T-cell (primary cell): Measurements from ENCODE around the gene AFF1. TPM values are rescaled to one million over a fixed set of nuclear protein-coding genes. Genes with fewer than 3 reads are reported as not detected.

ENCODE experiments used
- ATAC-seq, 4 experiments: fragments of 200-7000 bp in 3 of 4; fragments of 150-1000 bp in 1 of 4; cut with Tn5 transposase; replicated peaks in 1 of 4; 1 replicate in 3 of 4; 2 replicates in 1 of 4; pipeline ENCODE4 v1.10.0; 2021; ENCODE audit warnings: moderate library complexity in 3 of 4, mild to moderate bottlenecking in 2 of 4, moderate number of reproducible peaks in 1 of 4
- CTCF ChIA-PET, 2 donors: fragments of 300-600 bp; sonication (Branson Sonifier 250); formaldehyde crosslinking; loops; one replicate each; lab custom pipeline; 2022; ENCODE audit warnings: antibody characterized with exemption in 2 of 2; lab: Charles Lee
- POLR2A ChIA-PET, 2 donors: fragments of 300-600 bp; sonication (Branson Sonifier 250); formaldehyde crosslinking; loops; one replicate each; lab custom pipeline; 2022; ENCODE audit warnings: antibody characterized with exemption in 2 of 2; lab: Charles Lee
- DNase-seq, 35 experiments: peaks; one replicate each; pipeline versions ENCODE4 v3.0.0 to v3.0.0-alpha.2; 2013 to 2023
- H3K27ac ChIP-seq: one replicate; pipeline ENCODE4 v1.5.1; 2013; ENCODE audit warnings: low read length
- H3K27me3 ChIP-seq, 2 experiments: replicated peaks in 1 of 2; 1 replicate in 1 of 2; 2 replicates in 1 of 2; pipeline versions ENCODE4 v1.6.1 to v1.7.0; 2013; ENCODE audit warnings: low read length in 1 of 2, mixed read lengths in 1 of 2; ENCODE audit not compliant: control insufficient read depth in 2 of 2, insufficient read depth in 2 of 2; ENCODE audit errors: extremely low read depth in 1 of 2
- H3K36me3 ChIP-seq, 2 donors: 1 replicate in 1 of 2; 2 replicates in 1 of 2; pipeline versions ENCODE4 v1.6.1 to v1.7.0; 2013; ENCODE audit warnings: low read length in 1 of 2; ENCODE audit not compliant: control insufficient read depth in 2 of 2, insufficient read depth in 1 of 2; ENCODE audit errors: extremely low read depth in 1 of 2
- H3K4me1 ChIP-seq, 2 experiments: 1 replicate in 1 of 2; 2 replicates in 1 of 2; pipeline versions ENCODE4 v1.6.1 to v1.7.0; 2013; ENCODE audit warnings: low read length in 2 of 2, mixed read lengths in 1 of 2; ENCODE audit not compliant: insufficient read depth in 2 of 2, control insufficient read depth in 1 of 2; ENCODE audit errors: extremely low read depth in 1 of 2
- H3K4me3 ChIP-seq, 2 donors: 1 replicate in 1 of 2; 2 replicates in 1 of 2; pipeline versions ENCODE4 v1.5.1 to v1.7.0; 2013; ENCODE audit warnings: mild to moderate bottlenecking in 2 of 2, low read length in 1 of 2, moderate library complexity in 1 of 2; ENCODE audit not compliant: control insufficient read depth in 1 of 2; ENCODE audit errors: extremely low read depth in 1 of 2
- H3K9me3 ChIP-seq: 2 replicates; pipeline ENCODE4 v1.7.0; 2013
- H3K27ac Mint-ChIP-seq, 2 donors: one replicate each; pipeline ENCODE4 v1.8.0; 2020 to 2021; ENCODE audit warnings: mild to moderate bottlenecking in 2 of 2, mixed read lengths in 2 of 2
- H3K27me3 Mint-ChIP-seq, 2 donors: one replicate each; pipeline ENCODE4 v1.8.0; 2021 to 2022; ENCODE audit warnings: mixed read lengths in 2 of 2
- H3K36me3 Mint-ChIP-seq: one replicate; pipeline ENCODE4 v1.8.0; 2021; ENCODE audit warnings: mixed read lengths
- H3K4me1 Mint-ChIP-seq, 3 donors: one replicate each; pipeline ENCODE4 v1.8.0; 2020 to 2022; ENCODE audit warnings: mixed read lengths in 3 of 3, mild to moderate bottlenecking in 1 of 3
- H3K4me3 Mint-ChIP-seq, 3 donors: one replicate each; pipeline ENCODE4 v1.8.0; 2020 to 2022; ENCODE audit warnings: mild to moderate bottlenecking in 3 of 3, mixed read lengths in 3 of 3, moderate library complexity in 3 of 3
- H3K9me3 Mint-ChIP-seq, 3 donors: one replicate each; pipeline ENCODE4 v1.8.0; 2020 to 2022; ENCODE audit warnings: mixed read lengths in 3 of 3
- WGBS: methylation state at CpG from one replicate; pipeline ENCODE4 v1.1.5; 2013; ENCODE audit warnings: missing lambda C conversion rate; ENCODE audit not compliant: insufficient coverage; 5-methylcytosine and 5-hydroxymethylcytosine counted together
- total RNA-seq, 35 experiments: library from RNA in 6 of 35; stranded (reverse) in 6 of 35; fragments of 120-200 nt in 1 of 35; gene quantifications; one replicate each; pipeline versions ENCODE4 v1.2.1 to v1.2.4 and lab custom pipeline; 2013 to 2026

AFF1 gene
- total RNA-seq, 5 donors from 2014 or later (not counting 1 experiment from before 2014, with no cell fraction given): 65.3 to 112 (median 93.4) TPM

GRCh38 chr4:87103691-87104187 is 168.9 kb downstream of the AFF1 start:
- H3K4me3 ChIP-seq: no peak overlapping the region
- no peaks in the 10 kb centered on the region for H3K27me3 Mint-ChIP-seq
- H3K4me1 ChIP-seq: peaks cover 7 to 15% of the 10 kb centered on the region in 2 experiments
- ChIA-PET CTCF (interaction anchor here (0.8 to 2.3 kb wide), 4 partner anchors 10 to 181 kb away, joined by 3 to 11 read pairs (median 4); partner anchors contain the start of gene AFF1 (in 1 of the 2)), POLR2A (interaction anchor here in 1 of 2 donors (0.6 to 1.7 kb wide), 2 partner anchors 168 to 169 kb away, joined by 3 to 4 read pairs; partner anchors contain the start of gene AFF1)
- peak overlapping the region; percentile 56 to 66 (median 61) for H3K4me3 Mint-ChIP-seq
- DNase-seq: peak in 3 of 35 experiments; percentile 6 to 63 (median 6)
- peaks cover 39% of the 10 kb centered on the region for H3K36me3 Mint-ChIP-seq
- no peaks in the 10 kb centered on the region for H3K9me3 ChIP-seq
- peak overlapping the region; percentile 97 for H3K27ac Mint-ChIP-seq
- peaks cover 0 to 22% of the 10 kb centered on the region in 2 donors for H3K36me3 ChIP-seq
- peaks cover 57 to 76% (median 76%) of the 10 kb centered on the region in 3 donors for H3K4me1 Mint-ChIP-seq
- peak; percentile 72 to 85 (median 82) for ATAC-seq
- H3K27ac ChIP-seq: peak overlapping the region; percentile 78
- H3K27me3 ChIP-seq: no peaks in the 10 kb centered on the region
- H3K9me3 Mint-ChIP-seq: no peaks in the 10 kb centered on the region
- WGBS: 64% methylated on average over 1 of the region's 2 CpGs

- Histone ChIP-seq H3K27me3 (no peaks in the 10 kb centered on the region), H3K4me3 (no peak overlapping the region), H3K27ac (no peak overlapping the region), H3K4me1 (peaks cover 7 to 15% of the 10 kb centered on the region in 2 experiments), H3K9me3 (no peaks in the 10 kb centered on the region), H3K36me3 (peaks cover 0 to 28% of the 10 kb centered on the region in 2 donors)
- ATAC-seq (no peak), DNase-seq (no peak)
- H3K4me1 Mint-ChIP-seq: peaks cover 61 to 75% (median 73%) of the 10 kb centered on the region in 3 donors
- H3K4me3 Mint-ChIP-seq: no peak overlapping the region
- H3K27ac Mint-ChIP-seq: peak overlapping the region; percentile 97
- 90% methylated on average over 2 of the region's 5 CpGs for WGBS
- H3K27me3 Mint-ChIP-seq: no peaks in the 10 kb centered on the region
- H3K36me3 Mint-ChIP-seq: peaks cover 50% of the 10 kb centered on the region
- POLR2A ChIA-PET: interaction anchor here (0.6 to 0.7 kb wide), 3 partner anchors 45 to 223 kb away, joined by 3 to 6 read pairs (median 4); no protein-coding TSS in a partner anchor
- H3K9me3 Mint-ChIP-seq: no peaks in the 10 kb centered on the region
- CTCF ChIA-PET: interaction anchor here (0.8 to 2.3 kb wide), 3 partner anchors 12 to 175 kb away, joined by 3 to 11 read pairs (median 3); no protein-coding TSS in a partner anchor
These were observed 170.5 kb downstream of the AFF1 start for GRCh38 chr4:87105101-87105845.

GRCh38 chr4:87108142-87108546 is 173.3 kb downstream of the AFF1 start:
- Mint-ChIP-seq H3K27me3 (no peaks in the 10 kb centered on the region), H3K4me1 (peaks cover 49 to 64% (median 54%) of the 10 kb centered on the region in 3 donors), H3K9me3 (no peaks in the 10 kb centered on the region), H3K4me3 (no peak overlapping the region), H3K36me3 (peaks cover 55% of the 10 kb centered on the region), H3K27ac (peak overlapping the region; percentile 39 to 61)
- H3K27me3 ChIP-seq: no peaks in the 10 kb centered on the region
- H3K9me3 ChIP-seq: no peaks in the 10 kb centered on the region
- WGBS: 74% methylated on average over 5 of the region's 5 CpGs
- CTCF ChIA-PET: no interaction called here
- DNase-seq (no peak), ATAC-seq (no peak)
- H3K27ac ChIP-seq: no peak overlapping the region
- peaks cover 0 to 35% of the 10 kb centered on the region in 2 donors for H3K36me3 ChIP-seq
- POLR2A ChIA-PET: no interaction called here
- no peak overlapping the region for H3K4me3 ChIP-seq
- H3K4me1 ChIP-seq: peaks cover 7 to 15% of the 10 kb centered on the region in 2 experiments

GRCh38 chr4:87109121-87109520 is 174.3 kb downstream of the AFF1 start:
- CTCF ChIA-PET: interaction anchor here in 1 of 2 donors (0.5 kb wide), 1 partner anchor 381 kb away, joined by 6 read pairs; no protein-coding TSS in a partner anchor
- WGBS: 100% methylated on average over 2 of the region's 3 CpGs
- Mint-ChIP-seq H3K9me3 (no peaks in the 10 kb centered on the region), H3K4me3 (no peak overlapping the region), H3K27me3 (no peaks in the 10 kb centered on the region), H3K36me3 (peaks cover 61% of the 10 kb centered on the region), H3K4me1 (peaks cover 39 to 55% (median 45%) of the 10 kb centered on the region in 3 donors), H3K27ac (peak overlapping the region in 1 of 2 donors; percentile 55)
- Histone ChIP-seq H3K36me3 (peaks cover 0 to 44% of the 10 kb centered on the region in 2 donors), H3K4me1 (peaks cover 3 to 9% of the 10 kb centered on the region in 2 experiments), H3K4me3 (no peak overlapping the region), H3K27me3 (no peaks in the 10 kb centered on the region), H3K27ac (no peak overlapping the region), H3K9me3 (no peaks in the 10 kb centered on the region)
- DNase-seq (no peak), ATAC-seq (no peak)
- POLR2A ChIA-PET: no interaction called here

DNA sequence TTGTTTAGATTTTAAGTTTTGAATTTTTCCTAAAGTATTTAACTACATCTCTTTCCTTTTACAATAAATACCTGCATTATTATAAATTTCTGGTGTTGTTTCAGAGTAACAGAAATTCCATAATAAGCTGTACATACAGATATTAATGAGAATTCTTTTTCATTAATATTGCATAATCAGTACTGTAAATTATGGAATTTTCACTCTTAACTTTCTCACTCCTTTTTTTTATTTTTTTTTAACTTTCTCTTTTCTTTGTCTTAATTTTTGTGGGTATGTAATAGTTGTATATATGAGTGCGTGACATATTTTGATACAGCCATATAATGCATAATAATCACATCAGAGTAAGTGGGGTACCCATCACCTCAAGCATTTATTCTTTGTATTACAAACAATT is 175.1 kb downstream of the AFF1 start:
- Mint-ChIP-seq H3K27ac (no peak overlapping the region), H3K27me3 (no peaks in the 10 kb centered on the region), H3K4me3 (no peak overlapping the region), H3K4me1 (peaks cover 31 to 46% (median 36%) of the 10 kb centered on the region in 3 donors), H3K36me3 (peaks cover 68% of the 10 kb centered on the region), H3K9me3 (no peaks in the 10 kb centered on the region)
- no peaks in the 10 kb centered on the region for H3K9me3 ChIP-seq
- peaks cover 0 to 3% of the 10 kb centered on the region in 2 experiments for H3K4me1 ChIP-seq
- ChIA-PET CTCF (interaction anchor here in 1 of 2 donors (0.5 kb wide), 1 partner anchor 375 kb away, joined by 3 read pairs; no protein-coding TSS in a partner anchor), POLR2A (no interaction called here)
- H3K27ac ChIP-seq: no peak overlapping the region
- H3K27me3 ChIP-seq: no peaks in the 10 kb centered on the region
- H3K4me3 ChIP-seq: no peak overlapping the region
- ATAC-seq (no peak), DNase-seq (no peak)
- no CpG with 5 or more reads among the region's 1 CpG for WGBS
- peaks cover 0 to 51% of the 10 kb centered on the region in 2 donors for H3K36me3 ChIP-seq

GRCh38 chr4:87112063-87112462 is 177.3 kb downstream of the AFF1 start:
- DNase-seq (no peak), ATAC-seq (no peak)
- Histone ChIP-seq H3K9me3 (no peaks in the 10 kb centered on the region), H3K4me1 (peaks cover 0 to 2% of the 10 kb centered on the region in 2 experiments), H3K27me3 (no peaks in the 10 kb centered on the region), H3K4me3 (no peak overlapping the region), H3K36me3 (peaks cover 4 to 62% of the 10 kb centered on the region in 2 donors), H3K27ac (no peak overlapping the region)
- H3K27ac Mint-ChIP-seq: no peak overlapping the region
- no CpG with 5 or more reads among the region's 4 CpGs for WGBS
- CTCF ChIA-PET: no interaction called here
- no peak overlapping the region for H3K4me3 Mint-ChIP-seq
- peaks cover 14 to 30% (median 19%) of the 10 kb centered on the region in 3 donors for H3K4me1 Mint-ChIP-seq
- no peaks in the 10 kb centered on the region for H3K9me3 Mint-ChIP-seq
- H3K27me3 Mint-ChIP-seq: no peaks in the 10 kb centered on the region
- peaks cover 76% of the 10 kb centered on the region for H3K36me3 Mint-ChIP-seq
- POLR2A ChIA-PET: no interaction called here
